ENCODE results near the gene FRAS1. TPM values are rescaled to one million over a fixed set of nuclear protein-coding genes. Genes with fewer than 3 reads are reported as not detected.

FRAS1 gene
- total and polyA plus RNA-seq, 4 experiments from 2014 or later, result not detected

DNA sequence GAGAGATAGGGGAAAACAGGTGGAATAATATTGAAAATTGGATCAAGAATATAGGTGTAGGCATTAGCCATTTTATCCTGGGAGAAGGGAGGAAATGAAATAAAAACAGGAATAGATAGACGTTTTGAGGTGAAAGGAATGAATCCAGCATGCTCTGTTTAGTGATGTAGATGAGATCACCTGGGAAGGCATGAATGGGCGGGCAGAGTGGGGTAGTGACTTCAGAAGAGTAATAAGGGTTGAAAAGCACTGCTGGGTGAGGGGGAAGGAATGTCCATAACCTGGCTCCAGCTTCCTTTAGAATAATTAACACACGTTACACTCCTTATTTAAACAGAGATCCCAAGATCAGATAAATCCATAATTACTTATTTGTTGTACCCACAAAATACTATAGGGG, 303.3 kb downstream of the FRAS1 start:
- no peak overlapping the region for H3K27ac ChIP-seq (ENCODE audit: low read depth, low read length)
- no peaks in the 10 kb centered on the region for H3K27me3 ChIP-seq (ENCODE audit: insufficient read depth, low read length)
- Mint-ChIP-seq H3K27ac (no peak overlapping the region), H3K36me3 (no peaks in the 10 kb centered on the region), H3K4me1 (no peaks in the 10 kb centered on the region), H3K4me3 (no peak overlapping the region), H3K9me3 (no peaks in the 10 kb centered on the region), H3K27me3 (peaks cover 9 to 16% of the 10 kb centered on the region in 2 donors)
- DNase-seq, result no peak
- POLR2A ChIA-PET (ENCODE audit: partially characterized antibody), result no interaction called here
- CTCF ChIA-PET (ENCODE audit: partially characterized antibody), result no interaction called here
- H3K9me3 ChIP-seq (ENCODE audit: control insufficient read depth in 1 of 2, low read length in 2 of 2), result no peaks in the 10 kb centered on the region
- H3K4me1 ChIP-seq (ENCODE audit: insufficient read depth, low read length), result no peaks in the 10 kb centered on the region
- no peaks in the 10 kb centered on the region for H3K36me3 ChIP-seq (ENCODE audit: insufficient read depth, low read length)
- intact Hi-C loops (cut with micrococcal nuclease), result no loop called here
- no peak overlapping the region for H3K4me3 ChIP-seq (ENCODE audit: low read length in 2 of 2)

DNA sequence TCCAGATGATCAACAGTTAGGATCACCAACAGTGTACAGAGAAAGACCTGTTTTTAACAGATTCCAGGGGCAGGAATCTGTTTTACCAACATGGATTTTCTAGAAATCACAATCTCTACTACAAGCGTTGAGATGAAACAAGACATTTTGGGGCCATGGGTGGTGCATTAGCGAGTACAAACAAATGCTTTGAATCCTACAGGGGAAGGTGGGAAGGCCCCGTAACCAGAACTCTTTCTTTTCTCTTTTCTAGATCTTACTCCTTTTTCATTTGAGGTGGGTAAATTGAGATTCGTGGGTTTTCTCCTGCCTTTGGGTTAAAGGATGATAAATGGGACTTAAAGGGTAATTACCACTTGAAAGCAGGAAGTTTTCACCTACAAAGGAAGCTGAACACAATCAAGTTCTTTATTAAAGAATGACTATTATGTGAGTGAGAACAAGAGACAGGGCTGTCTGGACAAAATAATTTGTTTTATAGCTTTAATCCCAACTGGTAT, 304.5 kb downstream of the FRAS1 start:
- Mint-ChIP-seq H3K4me3 (no peak overlapping the region), H3K27me3 (peaks cover 9 to 16% of the 10 kb centered on the region in 2 donors), H3K27ac (no peak overlapping the region), H3K4me1 (no peaks in the 10 kb centered on the region), H3K9me3 (no peaks in the 10 kb centered on the region), H3K36me3 (no peaks in the 10 kb centered on the region)
- DNase-seq, result no peak
- Histone ChIP-seq H3K27me3 (ENCODE audit: insufficient read depth, low read length) (no peaks in the 10 kb centered on the region), H3K36me3 (ENCODE audit: insufficient read depth, low read length) (no peaks in the 10 kb centered on the region), H3K27ac (ENCODE audit: low read depth, low read length) (no peak overlapping the region), H3K4me1 (ENCODE audit: insufficient read depth, low read length) (no peaks in the 10 kb centered on the region), H3K4me3 (ENCODE audit: low read length in 2 of 2) (no peak overlapping the region), H3K9me3 (ENCODE audit: control insufficient read depth in 1 of 2, low read length in 2 of 2) (no peaks in the 10 kb centered on the region)
- CTCF ChIA-PET (ENCODE audit: partially characterized antibody), result no interaction called here
- intact Hi-C loops (cut with micrococcal nuclease), result no loop called here
- POLR2A ChIA-PET (ENCODE audit: partially characterized antibody), result no interaction called here

DNA sequence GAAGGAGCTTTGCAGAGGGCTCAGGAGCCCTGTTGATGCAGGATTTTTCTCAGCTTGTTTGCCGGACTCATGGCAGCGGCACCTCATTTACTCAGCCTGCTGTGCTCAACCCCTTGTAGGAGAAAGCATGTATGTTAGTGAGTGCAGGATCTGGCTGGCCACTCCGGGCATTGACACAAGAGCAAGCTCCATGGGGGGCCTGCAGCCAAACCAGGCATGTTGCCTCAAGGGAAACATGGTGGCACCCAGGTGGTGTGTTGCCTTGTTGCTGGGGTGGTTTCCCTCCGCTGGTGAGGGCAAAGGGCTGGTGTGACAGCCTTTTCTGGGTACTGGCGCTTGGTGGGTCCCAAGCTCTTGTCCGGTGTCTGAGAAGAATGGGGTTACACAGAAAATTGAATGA, 305.2 kb downstream of the FRAS1 start:
- Mint-ChIP-seq H3K9me3 (no peaks in the 10 kb centered on the region), H3K27me3 (peaks cover 9 to 14% of the 10 kb centered on the region in 2 donors), H3K4me1 (no peaks in the 10 kb centered on the region), H3K36me3 (no peaks in the 10 kb centered on the region), H3K4me3 (no peak overlapping the region), H3K27ac (no peak overlapping the region)
- intact Hi-C loops (cut with micrococcal nuclease), result no loop called here
- H3K4me1 ChIP-seq (ENCODE audit: insufficient read depth, low read length), result no peaks in the 10 kb centered on the region
- no peaks in the 10 kb centered on the region for H3K27me3 ChIP-seq (ENCODE audit: insufficient read depth, low read length)
- no peak for DNase-seq
- H3K9me3 ChIP-seq (ENCODE audit: control insufficient read depth in 1 of 2, low read length in 2 of 2), result no peaks in the 10 kb centered on the region
- POLR2A ChIA-PET (ENCODE audit: partially characterized antibody), result no interaction called here
- no peaks in the 10 kb centered on the region for H3K36me3 ChIP-seq (ENCODE audit: insufficient read depth, low read length)
- no peak overlapping the region for H3K27ac ChIP-seq (ENCODE audit: low read depth, low read length)
- no peak overlapping the region for H3K4me3 ChIP-seq (ENCODE audit: low read length in 2 of 2)
- CTCF ChIA-PET (ENCODE audit: partially characterized antibody), result no interaction called here

DNA sequence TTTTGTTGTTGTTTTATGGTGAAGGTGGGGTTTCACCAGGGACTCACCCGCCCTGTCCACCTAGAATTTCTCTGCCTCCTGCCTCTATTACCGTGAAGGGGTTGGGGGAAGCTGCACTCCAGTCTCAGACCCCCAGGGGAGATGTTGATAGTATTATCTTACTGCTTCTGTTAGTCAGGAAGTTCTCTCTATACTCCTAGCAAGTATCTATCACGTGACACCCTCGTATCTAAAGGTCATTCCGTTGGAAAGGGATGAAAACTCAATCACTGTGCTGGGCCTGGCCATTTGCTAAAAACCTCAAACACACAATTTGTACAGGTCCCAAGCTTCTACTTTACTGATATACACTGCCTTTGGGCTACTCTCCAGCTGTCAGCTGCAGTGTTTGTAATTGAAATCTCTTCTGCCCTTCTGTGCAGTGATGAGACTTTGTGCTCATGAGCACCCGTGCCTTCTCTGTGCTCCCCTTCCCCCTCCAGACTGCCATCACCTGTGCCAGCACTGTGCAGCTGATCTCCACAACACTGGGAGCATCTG, 306.0 kb downstream of the FRAS1 start:
- no peaks in the 10 kb centered on the region for H3K9me3 ChIP-seq (ENCODE audit: control insufficient read depth in 1 of 2, low read length in 2 of 2)
- Mint-ChIP-seq H3K27ac (no peak overlapping the region), H3K36me3 (no peaks in the 10 kb centered on the region), H3K4me1 (no peaks in the 10 kb centered on the region), H3K4me3 (no peak overlapping the region), H3K27me3 (peaks cover 9 to 13% of the 10 kb centered on the region in 2 donors), H3K9me3 (no peaks in the 10 kb centered on the region)
- no peaks in the 10 kb centered on the region for H3K4me1 ChIP-seq (ENCODE audit: insufficient read depth, low read length)
- no peaks in the 10 kb centered on the region for H3K27me3 ChIP-seq (ENCODE audit: insufficient read depth, low read length)
- CTCF ChIA-PET (ENCODE audit: partially characterized antibody), result no interaction called here
- no peaks in the 10 kb centered on the region for H3K36me3 ChIP-seq (ENCODE audit: insufficient read depth, low read length)
- intact Hi-C loops (cut with micrococcal nuclease), result no loop called here
- POLR2A ChIA-PET (ENCODE audit: partially characterized antibody), result no interaction called here
- no peak overlapping the region for H3K4me3 ChIP-seq (ENCODE audit: low read length in 2 of 2)
- DNase-seq, result no peak
- no peak overlapping the region for H3K27ac ChIP-seq (ENCODE audit: low read depth, low read length)

DNA sequence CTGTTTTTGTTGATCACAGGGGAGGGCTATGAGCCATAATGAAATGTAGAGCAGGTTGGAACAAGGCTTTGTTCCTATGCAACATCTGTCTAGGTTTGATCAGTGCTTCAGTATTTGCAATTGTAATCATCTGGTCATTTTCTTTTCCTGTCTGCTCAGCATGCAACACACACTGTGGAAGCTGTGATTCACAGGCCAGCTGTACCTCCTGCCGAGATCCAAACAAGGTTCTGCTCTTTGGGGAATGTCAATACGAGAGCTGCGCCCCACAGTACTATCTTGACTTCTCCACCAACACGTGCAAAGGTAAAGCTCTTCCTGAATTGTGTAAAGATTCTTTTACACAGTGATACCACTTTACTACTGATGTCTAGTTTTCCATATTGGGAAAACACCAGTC, 312.6 kb downstream of the FRAS1 start:
- Histone ChIP-seq H3K36me3 (ENCODE audit: insufficient read depth, low read length) (no peaks in the 10 kb centered on the region), H3K9me3 (ENCODE audit: control insufficient read depth in 1 of 2, low read length in 2 of 2) (no peaks in the 10 kb centered on the region), H3K4me3 (ENCODE audit: low read length in 2 of 2) (no peak overlapping the region), H3K27ac (ENCODE audit: low read depth, low read length) (no peak overlapping the region), H3K27me3 (ENCODE audit: insufficient read depth, low read length) (no peaks in the 10 kb centered on the region), H3K4me1 (ENCODE audit: insufficient read depth, low read length) (no peaks in the 10 kb centered on the region)
- Mint-ChIP-seq H3K27ac (no peak overlapping the region), H3K9me3 (peaks cover 0 to 1% (median 0%) of the 10 kb centered on the region in 8 donors), H3K36me3 (no peaks in the 10 kb centered on the region), H3K4me1 (no peaks in the 10 kb centered on the region), H3K27me3 (peaks cover 0 to 3% of the 10 kb centered on the region in 2 donors), H3K4me3 (no peak overlapping the region)
- ChIA-PET POLR2A (ENCODE audit: partially characterized antibody) (no interaction called here), CTCF (ENCODE audit: partially characterized antibody) (no interaction called here)
- intact Hi-C loops (cut with micrococcal nuclease), result no loop called here
- no peak for DNase-seq

DNA sequence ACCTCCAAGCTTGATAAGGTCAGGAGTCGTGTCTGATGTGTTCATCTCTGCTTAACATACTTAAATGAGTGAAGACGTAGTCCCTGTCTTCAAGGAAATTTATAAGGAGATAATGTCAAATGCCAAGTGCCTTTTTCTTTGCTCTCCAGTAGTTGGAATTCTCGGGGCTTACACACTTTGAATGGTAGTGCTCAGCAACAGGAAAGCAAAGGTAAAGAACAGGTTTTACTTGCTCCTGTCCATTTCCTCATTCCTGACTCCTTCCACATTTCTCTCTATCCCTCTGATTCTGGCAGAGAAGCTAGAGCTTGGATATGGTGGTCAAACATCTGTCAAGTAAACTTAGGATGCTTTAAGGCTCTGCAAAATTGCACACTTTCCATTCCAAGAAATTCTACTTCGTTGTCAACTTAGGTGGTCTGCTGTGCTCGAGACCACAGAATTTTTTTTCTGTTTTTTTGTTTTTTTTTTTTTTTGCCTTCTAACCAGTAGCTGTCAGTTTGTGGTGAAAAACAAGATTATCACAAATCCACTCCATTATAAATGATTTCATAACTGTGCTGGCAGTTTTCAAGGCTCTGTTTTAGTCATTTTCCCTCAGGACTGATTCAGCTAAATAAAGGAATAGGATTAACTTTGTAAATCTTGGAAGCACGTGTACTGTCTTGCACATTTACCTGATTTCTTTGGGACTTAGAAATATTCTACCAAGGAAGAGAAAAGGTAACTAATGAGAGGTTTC, 313.7 kb downstream of the FRAS1 start:
- H3K4me3 Mint-ChIP-seq, result no peak overlapping the region
- Histone ChIP-seq H3K4me3 (ENCODE audit: low read length in 2 of 2) (no peak overlapping the region), H3K36me3 (ENCODE audit: insufficient read depth, low read length) (no peaks in the 10 kb centered on the region), H3K27me3 (ENCODE audit: insufficient read depth, low read length) (no peaks in the 10 kb centered on the region), H3K27ac (ENCODE audit: low read depth, low read length) (no peak overlapping the region), H3K4me1 (ENCODE audit: insufficient read depth, low read length) (no peaks in the 10 kb centered on the region), H3K9me3 (ENCODE audit: control insufficient read depth in 1 of 2, low read length in 2 of 2) (no peaks in the 10 kb centered on the region)
- H3K36me3 Mint-ChIP-seq, result no peaks in the 10 kb centered on the region
- H3K4me1 Mint-ChIP-seq, result no peaks in the 10 kb centered on the region
- H3K27ac Mint-ChIP-seq, result no peak overlapping the region
- CTCF ChIA-PET (ENCODE audit: partially characterized antibody), result no interaction called here
- peaks cover 0 to 1% (median 0%) of the 10 kb centered on the region in 8 donors for H3K9me3 Mint-ChIP-seq
- DNase-seq, result no peak
- peaks cover 0 to 3% of the 10 kb centered on the region in 2 donors for H3K27me3 Mint-ChIP-seq
- intact Hi-C loops (cut with micrococcal nuclease), result no loop called here
- POLR2A ChIA-PET (ENCODE audit: partially characterized antibody), result no interaction called here

DNA sequence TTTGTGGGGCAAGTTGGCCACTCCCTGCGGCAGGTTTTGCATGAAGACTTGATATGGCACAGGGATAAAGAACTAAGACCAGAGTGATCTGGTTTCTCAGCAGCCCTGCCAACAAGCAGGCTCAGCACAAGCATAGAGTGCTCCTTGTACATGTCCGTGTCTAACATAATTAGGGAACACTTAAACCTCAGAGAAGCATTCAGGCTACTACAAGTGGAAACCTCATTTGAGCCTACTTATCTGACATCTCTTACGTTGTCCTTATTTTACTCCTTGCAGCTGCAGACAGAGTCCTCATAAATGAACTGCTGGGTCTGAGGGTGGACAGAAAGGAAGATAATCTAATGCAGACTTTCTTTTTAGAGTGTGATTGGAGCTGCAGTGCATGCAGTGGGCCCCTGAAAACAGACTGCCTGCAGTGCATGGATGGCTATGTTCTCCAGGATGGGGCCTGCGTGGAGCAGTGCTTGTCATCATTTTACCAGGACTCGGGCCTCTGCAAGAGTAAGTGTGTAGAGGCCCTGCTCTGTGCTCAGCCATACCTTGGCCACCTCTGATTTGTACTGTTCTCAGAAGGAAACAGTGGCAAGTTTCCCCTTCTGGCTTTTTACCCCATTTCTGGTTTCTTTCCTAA, 315.3 kb downstream of the FRAS1 start:
- H3K4me1 Mint-ChIP-seq, result no peaks in the 10 kb centered on the region
- peaks cover 0 to 1% (median 0%) of the 10 kb centered on the region in 8 donors for H3K9me3 Mint-ChIP-seq
- ChIA-PET CTCF (ENCODE audit: partially characterized antibody) (no interaction called here), POLR2A (ENCODE audit: partially characterized antibody) (no interaction called here)
- H3K27me3 ChIP-seq (ENCODE audit: insufficient read depth, low read length), result no peaks in the 10 kb centered on the region
- no peak overlapping the region for H3K27ac Mint-ChIP-seq
- peaks cover 0 to 3% of the 10 kb centered on the region in 2 donors for H3K27me3 Mint-ChIP-seq
- no peaks in the 10 kb centered on the region for H3K36me3 ChIP-seq (ENCODE audit: insufficient read depth, low read length)
- H3K4me3 Mint-ChIP-seq, result no peak overlapping the region
- DNase-seq, result no peak
- no peak overlapping the region for H3K4me3 ChIP-seq (ENCODE audit: low read length in 2 of 2)
- H3K4me1 ChIP-seq (ENCODE audit: insufficient read depth, low read length), result no peaks in the 10 kb centered on the region
- H3K36me3 Mint-ChIP-seq, result no peaks in the 10 kb centered on the region
- H3K9me3 ChIP-seq (ENCODE audit: control insufficient read depth in 1 of 2, low read length in 2 of 2), result no peaks in the 10 kb centered on the region
- intact Hi-C loops (cut with micrococcal nuclease), result no loop called here
- H3K27ac ChIP-seq (ENCODE audit: low read depth, low read length), result no peak overlapping the region

All from CD4-positive, alpha-beta memory T cell (primary cell).